ENCODE measurements around the gene DDX17. TPM values are rescaled to one million over a fixed set of nuclear protein-coding genes. Genes with fewer than 3 reads are reported as not detected.

Gene DDX17
- total RNA-seq, 2 donors from 2014 or later, result 403 to 467 TPM

GRCh38 chr22:38469306-38469781, 36.8 kb downstream of the DDX17 start:
- intact Hi-C loops (cut with DNase I), result no loop called here
- ATAC-seq (no peak), DNase-seq (no peak)
- Histone ChIP-seq H3K36me3 (replicated peaks in 1 of 2; ENCODE audit: insufficient read depth in 1 of 2, low read depth in 2 of 2) (no peaks in the 10 kb centered on the region), H3K27me3 (no peaks in the 10 kb centered on the region), H3K4me1 (peaks cover 19% of the 10 kb centered on the region), H3K9me3 (no peaks in the 10 kb centered on the region), H3K4me3 (no peak overlapping the region), H3K27ac (no peak overlapping the region)
- TF ChIP-seq CTCF (IDR thresholded peaks at IDR 0.05) (no peak), POLR2A (IDR thresholded peaks at IDR 0.05) (no peak)
- WGBS, 2 donors, result 90 to 100% methylated on average over 6 of the region's 6 CpGs

GRCh38 chr22:38468443-38469305, 37.4 kb downstream of the DDX17 start:
- TF ChIP-seq POLR2A (IDR thresholded peaks at IDR 0.05) (no peak), CTCF (IDR thresholded peaks at IDR 0.05) (no peak)
- ATAC-seq (no peak), DNase-seq (no peak)
- Histone ChIP-seq H3K4me1 (peaks cover 19% of the 10 kb centered on the region), H3K4me3 (peak overlapping the region in 1 of 2 donors; percentile 41), H3K27me3 (no peaks in the 10 kb centered on the region), H3K27ac (peak overlapping the region in 1 of 4 donors; percentile 10), H3K36me3 (replicated peaks in 1 of 2; ENCODE audit: insufficient read depth in 1 of 2, low read depth in 2 of 2) (no peaks in the 10 kb centered on the region), H3K9me3 (no peaks in the 10 kb centered on the region)
- intact Hi-C loops (cut with DNase I), result no loop called here
- WGBS, 2 donors, result 46 to 52% methylated on average over 17 to 28 of the region's 28 CpGs

GRCh38 chr22:38467904-38468442, 38.1 kb downstream of the DDX17 start, which contains the start of gene KDELR3:
KDELR3 (plus strand) TSS chr22:38468096; CDS start chr22:38468234, 138 bp downstream.
- Histone ChIP-seq H3K9me3 (no peaks in the 10 kb centered on the region), H3K4me3 (peak within 1 kb of the TSS in 1 of 2 donors; percentile 41), H3K36me3 (replicated peaks in 1 of 2; ENCODE audit: insufficient read depth in 1 of 2, low read depth in 2 of 2) (no peaks in the 10 kb centered on the region), H3K27me3 (no peaks in the 10 kb centered on the region), H3K27ac (peak within 1 kb of the TSS in 1 of 4 donors; percentile 10), H3K4me1 (peaks cover 19% of the 10 kb centered on the region)
- WGBS, 2 donors, result 1% methylated on average over 53 of the region's 53 CpGs; no CpG with 5 or more reads in 1 of the 2 donors
- DNase-seq (peak; percentile 60 to 66 (median 64)), ATAC-seq (peak; percentile 85)
- intact Hi-C loops (cut with DNase I), result no loop called here
- TF ChIP-seq POLR2A (IDR thresholded peaks at IDR 0.05), result peak in 1 of 3 donors; percentile 20
- peak in 1 of 7 experiments; percentile 4 for TF ChIP-seq CTCF (IDR thresholded peaks at IDR 0.05)

- intact Hi-C loops (cut with DNase I), result no loop called here
- ATAC-seq, result peak; percentile 31
- peak overlapping the region in 1 of 4 donors; percentile 10 for H3K27ac ChIP-seq
- no peaks in the 10 kb centered on the region for H3K27me3 ChIP-seq
- H3K4me1 ChIP-seq, result peaks cover 19% of the 10 kb centered on the region
- DNase-seq, result peak in 2 of 4 donors; percentile 16 to 34
- WGBS, 2 donors, result 16 to 19% methylated on average over 6 to 20 of the region's 20 CpGs
- no peaks in the 10 kb centered on the region for H3K36me3 ChIP-seq (replicated peaks in 1 of 2; ENCODE audit: insufficient read depth in 1 of 2, low read depth in 2 of 2)
- no peak overlapping the region for H3K4me3 ChIP-seq
- TF ChIP-seq CTCF (IDR thresholded peaks at IDR 0.05) (no peak), POLR2A (IDR thresholded peaks at IDR 0.05) (no peak)
- no peaks in the 10 kb centered on the region for H3K9me3 ChIP-seq
These were observed 38.6 kb downstream of the DDX17 start for GRCh38 chr22:38467438-38467903.
